Measurements from ENCODE around the gene PEX5. TPM values are rescaled to one million over a fixed set of nuclear protein-coding genes. Genes with fewer than 3 reads are reported as not detected.

Gene PEX5
- total RNA-seq, 1 donor from 2014 or later = 34.1 TPM

Other genes starting within 250 kb of the PEX5 start
- not detected for gene RNU7-1, start 245.9 kb upstream of the PEX5 start, total RNA-seq
- gene C12orf57, start 245.7 kb upstream of the PEX5 start, total RNA-seq = 251 TPM
- 7.2 TPM for gene PTPN6, start 238.3 kb upstream of the PEX5 start, total RNA-seq
- gene PHB2, start 219.0 kb upstream of the PEX5 start, total RNA-seq = 136 TPM
- 39.0 TPM for gene EMG1, start 218.8 kb upstream of the PEX5 start, total RNA-seq
- gene LPCAT3, start 171.2 kb upstream of the PEX5 start, total RNA-seq = 48.7 TPM
- 142 TPM for gene C1S, start 129.0 kb upstream of the PEX5 start, total RNA-seq
- 165 TPM for gene C1R, start 97.2 kb upstream of the PEX5 start, total RNA-seq
- gene C1RL, start 80.5 kb upstream of the PEX5 start, total RNA-seq = 10.7 TPM
- 0.46 TPM for gene RBP5, start 60.8 kb upstream of the PEX5 start, total RNA-seq
- 3.7 TPM for gene CLSTN3, start 59.3 kb upstream of the PEX5 start, total RNA-seq
- gene ACSM4, start 114.4 kb downstream of the PEX5 start, total RNA-seq = not detected